ENCODE results near the gene CD82. TPM values are rescaled to one million over a fixed set of nuclear protein-coding genes. Genes with fewer than 3 reads are reported as not detected.

Gene CD82
- total RNA-seq, 2 donors from 2014 or later: 15.4 to 23.4 TPM

DNA sequence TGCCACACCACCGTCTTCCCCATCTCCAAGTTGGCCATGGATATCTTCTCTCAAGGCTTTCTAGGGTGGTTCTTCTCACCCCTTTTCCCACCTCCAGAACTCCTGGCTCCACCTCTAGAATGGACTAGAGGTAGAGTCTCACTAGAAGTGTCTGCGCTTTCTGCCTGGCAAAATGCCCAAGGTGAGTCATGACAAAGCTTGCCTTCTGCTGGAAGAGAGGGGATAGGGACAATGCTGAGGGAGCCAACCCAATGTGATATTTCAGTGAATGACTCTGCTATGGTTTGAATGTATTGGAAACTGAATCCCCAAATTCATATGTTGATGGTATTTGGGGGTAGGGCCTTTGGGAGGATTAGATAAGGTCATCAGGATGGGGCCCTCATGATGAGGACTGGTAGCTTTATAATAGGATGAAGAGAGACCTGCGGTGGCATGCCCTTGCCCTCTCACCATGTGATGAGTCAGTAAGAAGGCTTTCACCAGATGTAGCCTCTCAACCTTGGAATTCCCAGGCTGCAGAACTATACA lies 4.1 kb upstream of the CD82 start:
- Histone ChIP-seq H3K36me3 (no peaks in the 10 kb centered on the region), H3K4me3 (no peak overlapping the region), H3K27ac (no peak overlapping the region), H3K27me3 (replicated peaks; ENCODE audit: insufficient read depth) (no peaks in the 10 kb centered on the region), H3K4me1 (ENCODE audit: control insufficient read depth in 1 of 2, low read depth in 2 of 2) (peaks cover 12 to 31% of the 10 kb centered on the region in 2 donors), H3K9me3 (no peaks in the 10 kb centered on the region)
- no peak for ATAC-seq (ENCODE audit: insufficient number of reproducible peaks, low FRiP score, low read depth)
- DNase-seq (ENCODE audit: low spot score): no peak
- TF ChIP-seq, protein P1, sequence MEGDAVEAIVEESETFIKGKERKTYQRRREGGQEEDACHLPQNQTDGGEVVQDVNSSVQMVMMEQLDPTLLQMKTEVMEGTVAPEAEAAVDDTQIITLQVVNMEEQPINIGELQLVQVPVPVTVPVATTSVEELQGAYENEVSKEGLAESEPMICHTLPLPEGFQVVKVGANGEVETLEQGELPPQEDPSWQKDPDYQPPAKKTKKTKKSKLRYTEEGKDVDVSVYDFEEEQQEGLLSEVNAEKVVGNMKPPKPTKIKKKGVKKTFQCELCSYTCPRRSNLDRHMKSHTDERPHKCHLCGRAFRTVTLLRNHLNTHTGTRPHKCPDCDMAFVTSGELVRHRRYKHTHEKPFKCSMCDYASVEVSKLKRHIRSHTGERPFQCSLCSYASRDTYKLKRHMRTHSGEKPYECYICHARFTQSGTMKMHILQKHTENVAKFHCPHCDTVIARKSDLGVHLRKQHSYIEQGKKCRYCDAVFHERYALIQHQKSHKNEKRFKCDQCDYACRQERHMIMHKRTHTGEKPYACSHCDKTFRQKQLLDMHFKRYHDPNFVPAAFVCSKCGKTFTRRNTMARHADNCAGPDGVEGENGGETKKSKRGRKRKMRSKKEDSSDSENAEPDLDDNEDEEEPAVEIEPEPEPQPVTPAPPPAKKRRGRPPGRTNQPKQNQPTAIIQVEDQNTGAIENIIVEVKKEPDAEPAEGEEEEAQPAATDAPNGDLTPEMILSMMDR (IDR thresholded peaks at IDR 0.05): no peak

DNA sequence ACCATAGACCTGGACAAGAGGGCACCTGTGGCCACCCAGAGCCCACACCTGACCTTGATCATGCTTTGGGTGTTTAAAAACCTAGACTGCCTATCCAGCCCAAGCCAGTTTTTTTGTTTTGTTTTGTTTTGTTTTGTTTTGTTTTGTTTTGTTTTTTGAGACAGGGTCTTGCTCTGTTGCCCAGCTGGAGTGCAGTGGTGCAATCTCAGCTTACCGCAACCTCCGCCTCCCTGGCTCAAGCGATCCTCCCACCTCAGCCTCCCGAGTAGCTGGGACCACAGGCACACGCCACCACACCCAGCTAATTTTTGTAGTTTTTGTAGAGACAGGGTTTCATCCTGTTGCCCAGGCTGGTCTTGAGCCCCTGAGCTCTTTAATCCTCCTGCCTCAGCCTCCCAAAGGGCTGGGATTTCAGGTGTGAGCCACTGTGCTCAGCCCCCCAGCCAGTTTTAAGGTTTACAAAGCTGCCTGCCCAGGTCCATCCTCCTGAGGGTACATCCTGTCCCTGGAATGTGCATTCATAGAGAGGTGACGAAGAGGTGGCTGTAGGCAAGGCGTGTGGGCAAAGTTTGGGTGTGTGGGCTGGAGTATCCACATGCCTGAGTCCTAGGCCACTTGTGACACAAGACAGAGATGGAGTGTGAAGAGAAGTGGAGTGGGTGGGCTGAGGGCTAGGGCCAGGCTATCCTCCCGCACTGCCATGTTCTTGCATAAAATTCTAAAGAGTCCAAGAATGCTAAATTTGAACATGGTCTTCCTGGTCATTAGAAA lies 3.3 kb upstream of the CD82 start:
- Histone ChIP-seq H3K9me3 (no peaks in the 10 kb centered on the region), H3K27ac (no peak overlapping the region), H3K27me3 (replicated peaks; ENCODE audit: insufficient read depth) (no peaks in the 10 kb centered on the region), H3K4me3 (no peak overlapping the region), H3K4me1 (ENCODE audit: control insufficient read depth in 1 of 2, low read depth in 2 of 2) (peaks cover 16 to 35% of the 10 kb centered on the region in 2 donors), H3K36me3 (no peaks in the 10 kb centered on the region)
- TF ChIP-seq, protein P1 (IDR thresholded peaks at IDR 0.05): no peak
- DNase-seq (ENCODE audit: low spot score): no peak
- ATAC-seq (ENCODE audit: insufficient number of reproducible peaks, low FRiP score, low read depth): no peak

DNA sequence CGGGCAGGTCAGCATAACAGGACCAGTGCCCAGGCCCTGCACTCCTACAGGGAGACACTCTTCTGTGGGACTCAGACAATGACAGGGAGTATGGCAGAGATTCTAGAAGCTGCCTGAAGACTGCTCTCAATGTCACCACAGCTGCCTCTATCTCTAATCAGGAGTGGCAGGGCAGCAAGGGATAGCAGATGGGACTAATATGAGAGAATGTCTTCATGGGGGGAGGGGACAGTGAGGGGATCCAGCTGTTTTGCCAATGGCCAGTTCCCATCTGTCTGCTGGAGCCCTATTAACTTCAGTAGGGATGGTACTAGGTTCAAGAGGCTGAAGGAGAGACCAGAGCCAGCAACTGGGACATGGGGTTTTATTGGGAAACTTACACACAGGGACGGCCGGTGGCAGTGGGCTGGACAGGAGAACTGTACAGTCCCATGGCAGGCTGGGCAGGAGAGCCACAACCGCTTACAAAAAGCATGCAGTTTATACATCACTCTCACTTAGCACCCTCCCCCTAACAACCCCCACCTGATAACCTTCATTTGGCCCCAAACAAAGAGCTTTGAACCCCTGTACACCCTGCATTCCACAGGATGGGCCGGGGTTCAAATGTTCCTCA lies 2.5 kb upstream of the CD82 start:
- TF ChIP-seq, protein P1 (IDR thresholded peaks at IDR 0.05): no peak
- no peaks in the 10 kb centered on the region for H3K27me3 ChIP-seq (replicated peaks; ENCODE audit: insufficient read depth)
- H3K4me1 ChIP-seq (ENCODE audit: control insufficient read depth in 1 of 2, low read depth in 2 of 2): peaks cover 16 to 38% of the 10 kb centered on the region in 2 donors
- no peaks in the 10 kb centered on the region for H3K36me3 ChIP-seq
- no peak overlapping the region for H3K4me3 ChIP-seq
- H3K9me3 ChIP-seq: no peaks in the 10 kb centered on the region
- H3K27ac ChIP-seq: peak overlapping the region; percentile 98 to 99
- ATAC-seq (ENCODE audit: insufficient number of reproducible peaks, low FRiP score, low read depth) (no peak), DNase-seq (ENCODE audit: low spot score) (no peak)

DNA sequence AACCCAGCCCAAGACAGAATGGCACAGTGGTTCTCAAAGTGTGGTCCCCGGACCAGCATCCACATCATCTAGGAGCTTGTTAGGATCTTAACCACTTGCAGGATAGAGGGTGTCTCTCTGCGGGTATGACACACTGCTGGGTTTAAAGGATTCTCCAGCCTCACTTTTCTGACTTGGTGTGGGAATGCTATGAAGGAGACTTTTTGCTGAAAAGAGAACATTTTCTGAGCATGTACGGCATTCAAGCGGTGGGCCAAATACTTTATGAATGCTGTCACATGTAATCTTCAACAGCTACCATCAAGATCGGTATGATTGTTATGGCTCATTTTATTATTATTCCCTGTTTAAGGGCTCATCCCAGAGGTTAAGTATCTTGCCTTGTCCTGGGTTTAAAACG lies 1.8 kb upstream of the CD82 start:
- DNase-seq (ENCODE audit: low spot score): no peak

DNA sequence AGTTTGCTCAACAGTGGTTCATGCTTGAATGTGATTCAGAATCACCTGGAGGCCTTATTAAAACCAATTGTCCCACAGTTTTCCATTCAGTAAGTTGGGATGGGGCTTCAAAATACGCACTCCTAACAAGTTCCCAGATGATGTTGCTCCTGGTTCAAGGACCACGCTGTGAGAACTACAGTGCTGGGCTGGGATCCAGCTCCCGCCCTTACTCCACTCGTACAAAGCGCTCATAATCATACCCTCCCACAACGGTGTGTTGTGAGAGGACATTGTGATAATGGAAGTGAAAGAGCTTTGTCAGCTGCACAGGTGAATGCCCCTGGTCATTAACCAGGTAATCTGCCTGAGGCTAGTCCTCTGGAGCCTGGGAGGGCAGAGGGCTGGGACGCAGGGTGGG lies 1.3 kb upstream of the CD82 start:
- H3K4me3 ChIP-seq: peak overlapping the region; percentile 75
- peaks cover 27 to 46% of the 10 kb centered on the region in 2 donors for H3K4me1 ChIP-seq (ENCODE audit: control insufficient read depth in 1 of 2, low read depth in 2 of 2)

More for the DNA sequence above, 1.8 kb upstream of the CD82 start:
- H3K9me3 ChIP-seq: no peaks in the 10 kb centered on the region
- peaks cover 22 to 42% of the 10 kb centered on the region in 2 donors for H3K4me1 ChIP-seq (ENCODE audit: control insufficient read depth in 1 of 2, low read depth in 2 of 2)
- ATAC-seq (ENCODE audit: insufficient number of reproducible peaks, low FRiP score, low read depth): no peak
- TF ChIP-seq, protein P1 (IDR thresholded peaks at IDR 0.05): no peak
- H3K27ac ChIP-seq: peak overlapping the region; percentile 98 to 99
- no peaks in the 10 kb centered on the region for H3K36me3 ChIP-seq
- no peaks in the 10 kb centered on the region for H3K27me3 ChIP-seq (replicated peaks; ENCODE audit: insufficient read depth)
- no peak overlapping the region for H3K4me3 ChIP-seq

More for the DNA sequence above, 1.3 kb upstream of the CD82 start:
- TF ChIP-seq, protein P1 (IDR thresholded peaks at IDR 0.05): no peak
- Histone ChIP-seq H3K27me3 (replicated peaks; ENCODE audit: insufficient read depth) (no peaks in the 10 kb centered on the region), H3K9me3 (no peaks in the 10 kb centered on the region), H3K36me3 (no peaks in the 10 kb centered on the region), H3K27ac (peak overlapping the region; percentile 98 to 99)
- ATAC-seq (ENCODE audit: insufficient number of reproducible peaks, low FRiP score, low read depth) (no peak), DNase-seq (ENCODE audit: low spot score) (no peak)

Measured in thoracic aorta (tissue), 2 donors.